NCI-H2081 treated with DMSO at 0.1 percent for 48 hours (cell line): ENCODE results near the gene CDC23.
"Not testable (repeated sequence)": the region's sequence is repeated elsewhere in the genome, so short reads cannot be mapped to it uniquely, and the experiment has no call there.

ENCODE experiments used
- DNase-seq: peaks from one replicate; lab custom pipeline; 2025; lab: John Stamatoyannopoulos, UW

CDC23 gene

GRCh38 chr5:138210985-138211384, 2.1 kb downstream of the CDC23 start:
- DNase-seq = no peak

DNA sequence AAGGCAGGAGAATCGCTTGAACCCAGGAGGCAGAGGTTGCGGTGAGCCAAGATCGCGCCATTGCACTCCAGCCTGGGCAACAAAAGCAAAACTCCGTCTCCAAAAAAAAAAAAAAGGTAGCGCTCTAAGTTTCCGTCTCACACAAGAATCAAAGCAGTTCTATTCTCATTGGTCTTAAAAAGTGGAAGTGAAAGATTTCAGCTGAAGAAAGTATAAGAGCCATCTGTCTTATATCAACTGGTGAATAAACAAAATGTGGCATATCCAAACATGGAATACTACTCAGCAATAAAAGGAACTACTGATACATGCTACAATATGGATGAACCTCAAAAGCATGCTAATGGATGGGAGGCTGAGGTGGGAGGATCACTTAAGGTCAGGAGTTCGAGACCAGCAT, 19.3 kb downstream of the CDC23 start:
- not testable (repeated sequence) for DNase-seq

GRCh38 chr5:138192826-138193225, 20.3 kb downstream of the CDC23 start:
- DNase-seq = no peak

DNA sequence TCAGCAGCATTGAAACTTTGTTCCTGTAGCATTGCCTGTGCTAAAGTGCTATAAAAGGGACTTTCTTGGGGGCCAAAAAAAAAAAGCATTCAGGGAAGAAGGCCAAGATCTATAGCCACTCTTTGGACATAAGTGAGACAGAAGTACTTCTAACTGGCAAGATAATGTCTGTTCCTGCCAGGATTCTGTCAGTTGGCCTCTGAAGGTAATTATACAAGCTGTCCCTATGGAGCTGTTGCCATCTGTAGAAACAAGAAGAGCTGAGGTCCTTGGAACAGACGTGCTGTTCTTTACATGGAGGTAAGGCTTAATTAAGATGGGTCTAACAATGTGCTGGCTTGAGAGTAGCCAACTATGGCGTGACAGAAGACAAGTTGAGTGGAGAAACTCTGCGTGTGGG, 24.5 kb downstream of the CDC23 start:
- DNase-seq = no peak

GRCh38 chr5:138186002-138186447, 27.1 kb downstream of the CDC23 start:
- no peak for DNase-seq

- DNase-seq = no peak
Observed at GRCh38 chr5:138182808-138183207, 30.3 kb downstream of the CDC23 start.

- no peak for DNase-seq
Observed at GRCh38 chr5:138180841-138181240, 32.3 kb downstream of the CDC23 start.

DNA sequence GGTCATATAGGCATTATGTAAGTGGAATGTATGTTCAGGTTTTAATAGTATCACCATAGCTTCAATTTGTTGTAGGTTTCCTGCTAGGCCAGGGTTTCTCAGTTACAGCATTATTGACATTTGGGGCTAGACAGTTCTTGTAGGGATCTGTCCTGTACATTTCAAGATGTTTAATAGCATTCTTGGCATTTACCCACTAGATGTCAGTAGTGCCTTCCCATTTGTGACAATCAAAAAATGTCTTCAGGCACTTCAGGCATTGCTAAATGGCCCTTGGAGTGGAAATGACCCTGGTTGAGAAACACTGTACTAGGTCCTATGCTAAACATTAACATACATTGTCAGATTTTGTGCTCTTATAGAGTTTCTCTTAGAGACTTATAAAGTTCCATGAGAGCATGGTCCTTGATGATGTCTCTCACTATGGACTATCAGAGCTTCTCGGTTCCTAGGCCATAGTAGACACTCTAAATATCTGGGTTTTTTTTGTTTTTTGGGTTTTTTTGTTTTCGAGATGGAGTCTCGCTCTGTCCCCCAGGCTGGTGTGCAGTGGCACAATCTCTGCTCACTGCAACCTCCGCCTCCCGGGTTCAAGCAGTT, 32.8 kb downstream of the CDC23 start:
- peak; percentile 20 for DNase-seq

GRCh38 chr5:138179277-138179857, 33.8 kb downstream of the CDC23 start:
- DNase-seq = no peak

DNA sequence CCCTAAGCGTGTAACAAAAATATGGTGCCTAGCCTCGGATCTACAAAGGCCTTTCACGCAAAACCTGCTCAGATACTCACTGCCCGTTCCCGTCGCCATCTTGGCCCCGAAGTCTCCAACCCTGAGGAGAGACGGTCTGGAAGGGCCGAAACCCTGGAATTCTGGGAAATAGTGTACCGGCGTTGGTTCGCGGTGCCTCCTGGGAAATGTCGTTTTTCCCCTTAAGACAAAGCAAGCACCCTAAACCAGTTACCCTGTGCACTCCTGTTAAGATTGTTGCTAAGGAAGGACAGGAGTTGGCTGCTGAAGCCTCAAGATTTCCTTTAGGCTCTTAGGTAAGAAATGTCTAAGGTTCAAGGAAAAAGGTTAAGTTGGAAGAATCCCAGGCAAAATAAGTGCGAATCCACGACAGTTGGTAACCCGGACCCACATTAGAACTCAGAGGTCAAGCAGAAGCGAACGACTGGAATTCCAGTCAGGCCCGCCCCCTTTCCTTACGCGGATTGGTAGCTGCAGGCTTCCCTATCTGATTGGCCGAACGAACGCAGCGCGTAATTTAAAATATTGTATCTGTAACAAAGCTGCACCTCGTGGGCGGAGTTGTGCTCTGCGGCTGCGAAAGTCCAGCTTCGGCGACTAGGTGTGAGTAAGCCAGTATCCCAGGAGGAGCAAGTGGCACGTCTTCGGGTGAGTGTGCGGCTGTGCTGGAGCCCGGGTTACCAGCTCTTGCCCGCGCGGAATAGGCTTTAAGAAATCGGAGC, 34.4 kb downstream of the CDC23 start, which contains the start of the genes BRD8 and KIF20A:
Gene BRD8, minus strand, starts transcription at position 115 of the 761 bp plus-strand sequence. Its CDS starts 16 bp downstream, at position 99.
Gene KIF20A, plus strand, starts transcription at position 597 of the 761 bp plus-strand sequence. CDS start 569 bp downstream, outside the sequence.
- peak; percentile 88 for DNase-seq

- DNase-seq = no peak
Observed at GRCh38 chr5:138177941-138178515, 35.1 kb downstream of the CDC23 start.

DNA sequence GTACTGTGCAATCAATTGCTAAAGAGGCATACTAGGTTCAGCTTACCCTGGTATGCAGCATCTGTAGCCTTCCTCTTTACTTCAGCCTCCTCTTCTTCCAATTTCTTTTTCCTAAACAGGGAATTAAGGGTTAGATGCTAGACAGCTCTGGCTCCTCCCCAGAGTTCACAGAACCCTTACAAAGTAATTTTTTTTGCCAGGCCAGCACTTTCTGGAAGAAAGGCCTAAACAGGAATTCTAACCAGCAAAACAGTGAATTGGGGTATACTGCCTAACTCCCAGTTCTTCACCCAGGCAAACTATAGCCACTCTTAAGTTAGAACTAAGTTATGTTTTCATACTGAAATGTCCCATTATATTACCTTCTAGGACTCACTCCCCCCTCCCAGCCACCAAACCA, 42.8 kb downstream of the CDC23 start:
- DNase-seq = no peak

- DNase-seq = no peak
Observed at GRCh38 chr5:138169124-138169523, 44.0 kb downstream of the CDC23 start.

DNA sequence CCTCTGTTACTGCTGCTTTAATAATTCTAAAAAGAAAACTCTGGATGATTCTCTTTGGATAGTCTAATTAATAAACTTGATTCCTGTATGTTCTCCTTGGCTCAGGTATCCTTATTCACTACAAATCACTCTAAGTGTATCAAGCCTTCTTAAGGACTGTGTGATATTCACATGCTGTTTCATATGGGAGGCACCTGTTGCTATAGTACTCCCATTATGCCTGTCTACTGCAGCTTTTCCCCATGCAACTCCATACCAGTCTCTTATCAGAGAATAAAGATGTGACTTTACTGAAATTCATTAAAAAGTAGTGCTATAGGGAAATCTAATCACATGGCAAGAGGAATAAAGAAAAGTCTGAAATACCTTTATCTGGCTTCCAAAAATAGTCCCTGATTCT, 49.4 kb downstream of the CDC23 start:
- no peak for DNase-seq

GRCh38 chr5:138160706-138161105, 52.4 kb downstream of the CDC23 start:
- no peak for DNase-seq

GRCh38 chr5:138159666-138160065, 53.5 kb downstream of the CDC23 start:
- DNase-seq = no peak

DNA sequence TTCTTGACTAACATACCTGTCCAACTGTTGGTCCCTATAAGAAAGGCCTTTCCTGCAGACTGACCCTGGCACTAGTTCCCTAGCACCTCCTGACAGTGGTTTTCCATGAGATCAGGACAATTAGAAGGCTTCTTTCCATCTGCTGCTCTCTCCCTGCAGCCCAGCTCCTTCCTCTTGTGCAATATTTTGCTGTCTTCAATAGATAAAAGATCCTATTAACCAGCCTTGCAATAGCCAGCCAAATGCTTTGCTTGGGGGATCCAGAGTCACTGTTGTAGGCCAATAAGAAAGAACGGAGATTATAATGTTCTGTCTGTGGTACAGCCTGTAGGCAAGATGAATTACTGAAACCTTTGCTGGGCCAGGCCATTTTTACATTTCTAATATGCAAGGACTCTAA, 55.5 kb downstream of the CDC23 start:
- no peak for DNase-seq

GRCh38 chr5:138155977-138156376, 57.1 kb downstream of the CDC23 start:
- not testable (repeated sequence) for DNase-seq

GRCh38 chr5:138149530-138149929, 63.6 kb downstream of the CDC23 start:
- DNase-seq = no peak

GRCh38 chr5:138148811-138149210, 64.3 kb downstream of the CDC23 start:
- DNase-seq = no peak

GRCh38 chr5:138143578-138143977, 69.5 kb downstream of the CDC23 start:
- DNase-seq = not testable (repeated sequence)

DNA sequence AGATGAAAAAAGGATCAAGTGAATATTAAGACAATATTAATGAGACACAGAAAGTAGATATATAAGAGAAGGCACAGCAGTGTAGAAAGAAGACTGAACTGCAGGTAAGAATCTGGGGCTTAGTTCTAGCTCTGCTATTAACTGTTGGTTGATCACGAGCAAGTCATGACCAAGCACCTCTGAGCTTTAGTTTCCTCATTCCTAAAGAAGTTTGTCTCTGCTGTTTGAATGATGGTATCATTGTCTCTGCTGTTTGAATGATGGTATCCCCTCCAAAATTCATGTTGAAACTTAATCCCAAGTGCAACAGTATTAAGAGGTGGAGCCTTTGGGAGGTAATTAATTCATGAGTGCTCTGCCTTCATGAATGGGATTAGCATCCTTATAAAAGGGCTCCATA, 71.4 kb downstream of the CDC23 start:
- DNase-seq = no peak

DNA sequence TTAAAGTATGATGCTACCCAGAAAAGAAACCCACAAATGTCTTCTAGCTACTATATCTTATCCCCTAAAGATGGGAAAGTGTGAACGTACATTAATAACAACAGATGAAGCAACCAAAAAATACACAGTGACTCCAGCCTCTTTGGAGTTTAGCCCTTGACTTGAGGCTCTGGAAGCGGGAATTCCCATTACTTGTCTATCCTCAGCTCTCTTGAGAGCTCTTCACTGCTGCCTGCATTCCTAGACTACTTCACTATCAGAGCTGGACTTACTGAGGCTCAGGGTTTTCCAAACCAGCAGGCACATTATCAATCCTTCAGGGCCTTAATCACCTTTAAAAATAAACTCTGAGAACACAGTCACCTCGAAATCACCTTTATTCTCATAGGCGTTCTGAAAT, 72.9 kb downstream of the CDC23 start:
- DNase-seq = no peak
